B cell (primary cell): Measurements from ENCODE around the gene ELMOD3.

Experiments
- EZH2 ChIP-seq: IDR thresholded peaks from 2 replicates; pipeline ENCODE4 v1.6.1; 2012; ENCODE audit warnings: borderline replicate concordance, low read depth, mild to moderate bottlenecking, moderate library complexity, low read length; ENCODE audit not compliant: insufficient read depth, poor library complexity, severe bottlenecking
- TF ChIP-seq, protein P1 (sequence below): fragments of 200-600 bp; IDR thresholded peaks from one replicate; pipeline ENCODE4 v1.8.0; 2022; ENCODE audit warnings: antibody characterized with exemption, mild to moderate bottlenecking

DNA sequence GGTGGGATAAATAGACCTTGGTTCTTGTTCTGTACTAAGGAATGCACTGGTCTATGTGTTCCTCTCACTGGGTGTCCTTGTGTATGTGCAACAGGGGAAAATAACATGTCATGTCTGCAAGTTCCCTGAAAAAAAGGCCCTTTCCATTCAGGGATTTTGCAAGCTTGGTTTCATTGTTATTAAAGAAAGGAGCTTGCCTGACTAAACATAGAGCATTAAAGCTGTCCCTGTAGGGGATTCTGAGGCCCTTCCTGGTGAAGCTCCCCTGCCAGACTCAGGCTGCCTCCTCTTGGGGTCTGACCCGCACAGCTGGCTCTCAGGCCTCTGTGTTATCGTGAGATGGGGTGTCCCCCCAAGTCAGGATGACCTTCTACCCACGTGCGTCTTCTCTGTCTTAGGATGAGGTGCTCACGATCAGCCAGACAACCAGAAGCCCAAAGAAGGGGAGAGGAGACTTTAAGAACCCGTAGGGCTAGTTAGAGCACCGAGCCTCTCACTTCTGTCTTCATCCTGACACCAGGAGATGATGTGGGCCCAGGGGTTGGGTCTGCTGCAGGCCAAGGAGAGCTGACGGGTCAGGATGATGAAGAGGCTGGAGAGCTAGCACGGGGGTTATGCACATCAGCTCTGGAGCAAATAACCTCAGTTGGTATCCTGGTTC is 34.4 kb downstream of the ELMOD3 start:
- TF ChIP-seq, protein P1, sequence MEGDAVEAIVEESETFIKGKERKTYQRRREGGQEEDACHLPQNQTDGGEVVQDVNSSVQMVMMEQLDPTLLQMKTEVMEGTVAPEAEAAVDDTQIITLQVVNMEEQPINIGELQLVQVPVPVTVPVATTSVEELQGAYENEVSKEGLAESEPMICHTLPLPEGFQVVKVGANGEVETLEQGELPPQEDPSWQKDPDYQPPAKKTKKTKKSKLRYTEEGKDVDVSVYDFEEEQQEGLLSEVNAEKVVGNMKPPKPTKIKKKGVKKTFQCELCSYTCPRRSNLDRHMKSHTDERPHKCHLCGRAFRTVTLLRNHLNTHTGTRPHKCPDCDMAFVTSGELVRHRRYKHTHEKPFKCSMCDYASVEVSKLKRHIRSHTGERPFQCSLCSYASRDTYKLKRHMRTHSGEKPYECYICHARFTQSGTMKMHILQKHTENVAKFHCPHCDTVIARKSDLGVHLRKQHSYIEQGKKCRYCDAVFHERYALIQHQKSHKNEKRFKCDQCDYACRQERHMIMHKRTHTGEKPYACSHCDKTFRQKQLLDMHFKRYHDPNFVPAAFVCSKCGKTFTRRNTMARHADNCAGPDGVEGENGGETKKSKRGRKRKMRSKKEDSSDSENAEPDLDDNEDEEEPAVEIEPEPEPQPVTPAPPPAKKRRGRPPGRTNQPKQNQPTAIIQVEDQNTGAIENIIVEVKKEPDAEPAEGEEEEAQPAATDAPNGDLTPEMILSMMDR, result no peak
- TF ChIP-seq EZH2, result no peak
